AG08396 (cell line): Measurements from ENCODE around the gene FBXW10.
"Not testable (repeated sequence)": the region's sequence is repeated elsewhere in the genome, so short reads cannot be mapped to it uniquely, and the experiment has no call there.

Experiments
- DNase-seq: peaks from one replicate; pipeline ENCODE4 v3.0.0; 2012; ENCODE audit warnings: low spot score, mixed read lengths

The FBXW10 gene, protein sequence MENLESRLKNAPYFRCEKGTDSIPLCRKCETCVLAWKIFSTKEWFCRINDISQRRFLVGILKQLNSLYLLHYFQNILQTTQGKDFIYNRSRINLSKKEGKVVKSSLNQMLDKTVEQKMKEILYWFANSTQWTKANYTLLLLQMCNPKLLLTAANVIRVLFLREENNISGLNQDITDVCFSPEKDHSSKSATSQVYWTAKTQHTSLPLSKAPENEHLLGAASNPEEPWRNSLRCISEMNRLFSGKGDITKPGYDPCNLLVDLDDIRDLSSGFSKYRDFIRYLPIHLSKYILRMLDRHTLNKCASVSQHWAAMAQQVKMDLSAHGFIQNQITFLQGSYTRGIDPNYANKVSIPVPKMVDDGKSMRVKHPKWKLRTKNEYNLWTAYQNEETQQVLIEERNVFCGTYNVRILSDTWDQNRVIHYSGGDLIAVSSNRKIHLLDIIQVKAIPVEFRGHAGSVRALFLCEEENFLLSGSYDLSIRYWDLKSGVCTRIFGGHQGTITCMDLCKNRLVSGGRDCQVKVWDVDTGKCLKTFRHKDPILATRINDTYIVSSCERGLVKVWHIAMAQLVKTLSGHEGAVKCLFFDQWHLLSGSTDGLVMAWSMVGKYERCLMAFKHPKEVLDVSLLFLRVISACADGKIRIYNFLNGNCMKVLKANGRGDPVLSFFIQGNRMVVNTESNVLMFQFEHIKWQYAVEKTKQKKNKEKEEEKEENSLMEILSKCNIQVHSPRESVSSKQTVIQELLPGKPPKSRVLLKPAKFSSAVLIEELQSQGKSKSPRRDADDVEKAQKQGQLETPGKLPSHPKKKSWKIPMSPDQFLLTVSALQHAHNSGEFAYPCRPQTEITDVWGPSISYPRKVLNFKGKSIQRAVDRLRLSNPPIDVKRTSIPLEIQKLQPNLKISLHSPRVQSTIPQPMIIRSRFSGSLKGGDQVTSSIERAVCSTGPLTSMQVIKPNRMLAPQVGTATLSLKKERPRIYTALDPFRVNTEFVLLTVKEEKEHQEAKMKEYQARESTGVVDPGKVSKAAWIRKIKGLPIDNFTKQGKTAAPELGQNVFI

DNA sequence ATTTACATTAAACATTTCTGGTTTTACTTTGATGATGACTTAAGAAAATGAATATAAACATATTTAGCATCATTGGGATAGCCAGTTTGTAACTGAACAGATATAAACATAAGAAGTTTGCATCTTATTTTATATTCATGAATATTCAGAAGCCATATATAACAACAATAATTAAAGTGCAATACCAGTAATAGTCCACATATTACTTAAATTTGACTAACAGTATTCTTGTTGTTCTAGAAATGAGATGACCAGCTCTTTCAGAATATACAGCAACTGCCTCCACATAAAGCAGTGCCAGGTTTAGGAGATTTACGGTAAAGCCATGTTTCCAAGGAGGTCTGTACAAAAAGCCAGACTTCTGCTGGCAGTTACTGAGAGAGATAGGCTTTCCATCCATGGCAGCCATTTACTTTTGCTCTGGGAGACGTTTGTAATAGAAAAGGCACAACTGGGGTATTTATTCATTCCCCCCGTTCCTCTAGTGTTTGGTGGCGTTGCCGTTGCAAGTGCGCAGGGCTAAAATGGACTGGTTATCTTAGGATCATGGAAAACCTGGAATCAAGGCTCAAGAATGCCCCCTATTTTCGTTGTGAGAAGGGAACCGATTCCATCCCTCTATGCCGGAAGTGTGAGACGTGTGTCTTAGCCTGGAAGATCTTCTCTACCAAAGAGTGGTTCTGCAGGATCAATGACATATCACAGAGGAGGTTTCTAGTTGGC lies at the start of gene FBXW10:
TSS of gene FBXW10 (plus strand) at position 356 of the 723 bp plus-strand sequence. CDS start at position 547, 191 bp downstream.
- not testable (repeated sequence) for DNase-seq

DNA sequence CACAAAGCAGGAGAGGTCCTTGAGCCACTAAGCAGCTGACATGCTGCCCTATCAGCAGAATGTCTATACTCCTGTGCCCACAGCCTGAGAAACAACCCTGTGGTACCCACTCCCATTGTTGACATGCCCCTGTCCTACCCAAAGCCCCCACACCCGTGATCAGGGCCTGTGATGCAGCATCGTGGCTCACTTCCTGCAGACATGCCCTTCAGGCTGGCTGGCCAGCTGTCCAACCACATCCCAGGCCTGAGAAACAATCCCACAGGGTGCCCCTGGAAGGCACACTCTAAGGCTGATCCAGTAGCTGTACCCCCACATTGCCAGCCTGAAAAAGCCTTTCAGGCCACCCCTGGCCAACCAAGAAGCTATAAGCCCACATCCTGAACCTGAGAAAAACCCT lies 48.7 kb upstream of the FBXW10 start:
- not testable (repeated sequence) for DNase-seq

DNA sequence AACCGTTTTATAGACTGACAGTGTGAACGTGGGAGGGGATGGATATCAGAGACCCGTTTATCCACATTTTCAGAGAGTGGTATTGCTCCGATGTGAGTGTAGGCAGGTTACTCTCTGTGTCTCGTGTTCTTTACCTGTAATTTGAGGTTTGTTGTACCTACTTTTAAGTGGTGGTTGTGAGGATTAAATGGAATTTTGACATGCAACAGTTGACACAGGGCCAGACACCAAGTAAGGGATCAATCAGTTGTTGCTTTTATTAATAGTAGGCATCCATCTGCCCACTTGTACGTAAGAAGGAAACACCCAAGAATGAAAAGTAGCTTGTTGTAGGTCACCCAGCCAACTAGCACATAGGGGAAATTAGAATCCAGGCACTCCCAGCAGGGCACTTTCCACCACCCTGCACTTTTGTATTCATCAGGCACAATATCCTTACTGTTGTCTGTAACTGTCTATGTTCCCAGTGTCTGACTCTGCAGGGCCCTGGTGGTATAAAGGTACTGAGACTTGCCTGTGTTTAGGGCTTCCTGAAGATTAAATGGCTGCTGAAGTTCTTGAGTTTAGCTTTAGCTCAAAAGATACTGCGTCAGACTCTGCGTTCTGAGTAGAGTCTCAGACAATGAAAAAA lies 45.3 kb upstream of the FBXW10 start:
- not testable (repeated sequence) for DNase-seq

DNA sequence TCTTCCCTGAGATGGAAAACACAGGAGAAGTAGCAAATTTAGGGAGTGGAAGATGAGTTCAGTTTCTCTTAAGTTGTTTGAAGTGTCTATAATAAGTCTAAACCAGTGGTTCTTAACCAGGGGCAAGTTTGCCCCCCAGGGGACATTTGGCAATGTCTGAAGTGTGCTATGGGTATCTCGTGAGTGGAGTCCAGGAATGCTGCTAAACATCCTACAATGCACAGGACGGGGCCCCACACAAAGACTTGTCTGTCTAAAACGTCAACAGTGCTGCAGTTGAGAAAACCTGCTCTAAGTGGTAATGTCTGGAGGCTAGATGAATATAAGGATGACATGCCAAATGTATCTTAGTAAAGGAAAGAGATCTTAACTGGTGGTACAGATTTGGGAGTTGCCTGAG lies 37.9 kb upstream of the FBXW10 start:
- not testable (repeated sequence) for DNase-seq

DNA sequence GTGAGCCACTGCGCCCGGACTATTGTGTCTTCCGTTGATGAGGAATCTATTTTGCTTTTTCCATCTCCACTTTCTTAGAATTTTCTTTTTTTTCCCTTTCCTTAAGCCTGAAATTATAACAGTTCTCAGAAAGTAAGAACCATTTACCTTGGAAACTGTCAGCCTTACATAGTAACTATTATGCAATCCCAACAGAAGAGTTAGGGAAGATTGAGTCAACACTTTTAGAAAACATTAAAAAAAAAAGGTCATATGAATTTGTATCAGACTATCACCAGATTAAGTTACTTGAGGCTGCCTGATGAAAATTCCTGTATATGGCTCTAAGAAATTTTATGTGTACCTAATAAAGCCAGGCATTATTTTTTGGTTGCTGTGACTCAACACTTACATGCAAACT lies 35.6 kb upstream of the FBXW10 start:
- DNase-seq, result not testable (repeated sequence)

DNA sequence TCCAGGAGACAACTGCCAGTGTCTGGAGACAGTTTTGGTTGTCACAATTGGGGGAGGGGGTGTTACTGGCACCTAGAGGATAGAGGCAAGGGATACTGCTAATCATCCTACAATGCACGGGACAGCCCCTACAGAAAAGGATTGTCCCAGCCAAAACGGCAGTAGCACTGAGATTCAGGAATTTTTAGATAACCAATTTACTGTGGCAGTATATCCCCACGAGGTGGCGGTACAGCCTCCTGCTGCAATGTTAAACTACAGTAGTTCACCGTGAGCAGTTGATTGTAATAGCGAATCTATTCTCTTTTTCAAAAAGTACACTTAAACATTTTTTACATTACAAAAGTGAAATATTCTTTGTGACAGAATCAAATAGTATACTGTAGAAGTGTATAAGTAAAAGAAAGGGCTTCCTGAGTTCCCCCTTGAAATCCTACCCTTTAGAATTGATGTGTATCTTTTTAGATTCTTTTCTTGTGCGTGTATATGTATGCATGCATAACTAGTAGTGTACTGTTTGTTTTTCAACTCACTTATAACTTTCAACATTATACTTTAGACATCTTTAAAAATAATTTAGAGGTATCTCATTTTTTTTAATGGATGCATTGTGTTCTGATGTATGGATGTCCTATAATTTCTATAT lies 31.4 kb upstream of the FBXW10 start:
- DNase-seq, result not testable (repeated sequence)

DNA sequence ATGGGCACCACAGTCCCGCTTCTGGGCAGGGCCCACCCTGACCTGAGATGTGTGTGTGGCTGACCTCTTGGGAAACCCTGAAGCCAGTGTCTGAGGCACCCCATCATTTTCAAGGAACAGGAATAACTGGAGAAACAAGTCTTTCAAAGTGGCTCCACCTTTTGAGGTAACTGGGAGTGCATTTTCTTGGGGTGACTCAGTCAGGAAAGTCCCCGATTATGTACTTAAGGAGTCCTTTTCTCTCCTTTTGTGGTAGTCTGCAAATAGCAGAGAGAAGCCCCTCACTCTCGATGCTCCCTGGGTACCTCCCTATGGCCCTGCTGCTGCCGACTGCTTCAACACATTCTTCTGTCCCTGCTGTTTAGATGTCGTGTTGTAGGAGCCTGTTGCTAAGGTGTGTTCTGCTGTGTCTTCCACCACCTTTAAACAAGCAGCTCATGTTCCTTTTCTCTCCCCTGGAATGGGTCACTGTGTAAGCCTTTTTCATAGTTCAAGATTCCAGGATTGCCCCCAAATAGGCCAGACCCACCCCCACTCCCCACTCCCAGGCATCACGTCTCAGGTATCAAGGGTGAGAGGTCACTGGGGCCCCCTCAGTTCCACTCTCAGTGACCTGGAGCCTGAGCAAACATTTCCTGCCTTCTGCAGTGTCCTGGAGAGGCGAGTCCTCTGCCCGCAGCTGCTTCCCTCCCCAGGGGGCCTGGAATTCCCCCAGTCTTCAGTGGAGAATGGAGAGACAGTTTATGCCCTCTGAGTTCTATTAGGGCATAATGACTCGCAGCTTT lies 25.0 kb upstream of the FBXW10 start:
- not testable (repeated sequence) for DNase-seq

DNA sequence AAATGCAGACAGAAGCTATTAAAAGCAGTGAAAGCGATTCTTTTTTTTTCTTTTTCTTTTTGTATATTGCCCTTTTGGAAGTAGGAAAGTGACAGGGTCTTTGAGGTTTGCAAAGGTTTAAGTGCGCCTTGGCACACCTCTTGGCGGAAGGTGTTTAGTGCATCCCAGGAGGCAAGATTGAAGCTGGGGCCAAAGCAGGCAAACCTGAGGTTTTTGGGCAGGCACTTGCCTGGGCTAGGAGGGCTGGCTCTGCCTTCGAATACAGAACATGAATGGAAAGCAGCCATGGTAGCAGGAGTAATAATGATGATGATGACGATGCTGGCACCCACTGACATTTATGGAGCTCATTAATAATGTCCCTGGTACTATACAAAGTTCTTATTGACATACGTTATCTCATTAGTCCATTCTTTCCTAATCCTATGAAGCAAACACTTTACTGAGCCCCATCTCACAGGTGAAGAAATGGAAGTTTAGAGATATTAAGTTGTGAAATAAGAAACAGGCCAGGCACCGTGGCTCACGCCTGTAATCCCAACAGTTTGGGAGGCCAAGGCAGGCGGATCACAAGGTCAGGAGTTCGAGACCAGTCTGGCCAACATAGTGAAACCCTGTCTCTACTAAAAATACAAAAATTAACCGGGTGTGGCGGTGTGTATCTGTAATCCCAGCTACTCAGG lies 24.3 kb upstream of the FBXW10 start:
- not testable (repeated sequence) for DNase-seq

DNA sequence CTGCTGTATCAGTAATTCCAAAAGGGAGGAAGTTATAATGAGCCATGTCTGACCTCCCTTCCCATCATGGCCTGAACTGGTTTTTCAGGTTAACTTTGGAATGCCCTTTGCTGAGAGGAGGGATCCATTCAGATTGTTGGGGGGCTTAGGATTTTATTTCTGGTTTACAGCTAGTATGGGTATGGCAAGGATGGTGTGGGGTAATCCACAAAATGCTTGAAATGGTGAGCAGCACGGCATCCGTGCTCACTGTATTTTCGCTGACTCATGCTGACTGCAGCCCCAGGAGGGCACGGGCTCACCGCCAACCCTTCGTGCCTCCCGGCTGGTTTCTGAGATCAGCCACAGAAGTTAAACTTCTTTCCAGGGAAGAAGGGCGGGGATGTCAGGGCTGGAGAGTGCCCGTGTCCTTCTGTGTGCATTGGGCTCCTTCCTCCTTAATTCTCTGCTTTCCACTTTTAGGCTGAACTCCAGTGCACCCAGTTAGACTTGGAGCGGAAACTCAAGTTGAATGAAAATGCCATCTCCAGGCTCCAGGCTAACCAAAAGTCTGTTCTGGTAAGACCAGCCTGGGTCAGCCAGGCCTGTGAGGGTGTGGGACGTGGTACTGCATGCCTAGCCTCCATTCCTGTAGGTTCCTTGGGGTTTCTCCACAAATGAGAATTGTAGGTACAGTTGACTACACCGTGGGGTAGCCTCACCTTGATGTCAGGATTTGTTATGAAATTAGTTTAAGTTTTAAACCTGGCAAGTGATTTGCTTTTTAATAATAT lies 21.9 kb upstream of the FBXW10 start:
- DNase-seq, result not testable (repeated sequence)

DNA sequence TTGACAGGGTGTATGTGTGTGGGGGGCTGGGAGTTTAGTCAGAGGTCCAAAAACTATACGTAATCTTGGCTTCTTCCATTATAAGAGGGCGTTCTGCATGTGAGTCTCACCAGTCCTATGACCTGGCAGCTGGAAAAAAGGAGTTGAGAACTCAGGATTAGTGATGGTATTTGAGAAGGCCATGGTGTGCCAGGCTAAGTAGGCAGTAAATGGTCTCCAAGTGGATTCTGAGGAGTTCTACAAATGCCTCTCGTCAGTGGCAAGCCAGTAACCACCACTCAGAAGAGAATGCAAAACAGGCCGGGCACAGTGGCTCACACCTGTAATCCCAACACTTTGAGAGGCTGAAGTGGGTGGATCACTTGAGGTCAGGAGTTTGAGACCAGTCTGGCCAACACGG lies 21.2 kb upstream of the FBXW10 start:
- DNase-seq, result not testable (repeated sequence)

DNA sequence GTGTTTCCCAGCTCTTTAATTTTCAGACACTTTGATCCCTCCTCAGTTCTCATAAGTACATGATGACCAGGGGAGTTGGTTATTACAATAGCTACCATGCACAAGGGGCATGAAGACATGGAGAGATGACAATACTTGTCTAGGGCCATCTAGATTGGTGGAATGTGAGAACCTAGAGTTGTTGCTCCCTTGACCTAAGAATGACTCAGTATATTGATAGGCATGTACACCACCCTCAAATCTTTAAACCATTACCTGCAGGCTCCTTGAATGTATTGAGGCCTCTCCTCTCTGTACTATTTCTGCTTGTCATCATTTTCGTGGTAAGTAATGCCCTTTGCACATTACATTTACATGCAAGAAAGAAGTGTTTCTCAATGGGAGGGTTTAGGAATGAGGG lies 20.3 kb upstream of the FBXW10 start:
- not testable (repeated sequence) for DNase-seq

DNA sequence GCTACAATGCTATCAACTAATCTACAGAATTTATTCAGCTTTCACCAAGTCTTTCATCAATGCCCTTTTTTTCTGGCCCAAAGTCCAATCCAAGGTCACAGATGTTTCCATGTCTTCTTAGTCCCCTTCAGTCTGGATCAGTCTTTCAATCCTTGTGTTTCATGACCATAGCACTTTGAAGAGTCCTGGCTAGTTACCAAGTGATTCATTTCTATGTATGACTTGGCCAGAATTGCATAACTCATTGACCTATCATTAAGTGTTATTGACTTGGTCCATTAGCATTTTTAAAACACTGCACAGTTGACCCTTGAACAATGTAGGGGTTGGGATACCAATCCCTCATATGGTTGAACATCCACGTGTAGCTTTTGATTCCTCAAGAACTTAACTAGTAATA lies 11.4 kb upstream of the FBXW10 start:
- not testable (repeated sequence) for DNase-seq

DNA sequence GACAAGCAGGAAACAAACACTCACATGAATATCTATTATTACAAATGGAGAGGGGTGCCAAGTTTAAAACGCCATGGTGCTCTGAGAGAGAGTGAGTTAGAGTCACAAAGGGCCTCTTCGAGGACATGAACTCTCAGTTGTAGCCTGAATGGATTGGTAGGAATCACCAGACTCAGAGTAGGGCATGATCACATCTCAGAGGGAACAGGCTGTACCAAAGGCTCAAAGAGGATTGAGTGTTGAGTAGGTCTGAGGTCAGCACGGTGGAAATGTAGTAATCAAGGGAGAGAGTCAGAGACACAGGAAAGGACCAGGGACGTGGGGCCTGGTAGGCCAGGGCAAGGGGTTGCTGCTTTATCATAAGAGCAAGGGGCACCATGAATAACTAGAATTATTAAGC lies 10.5 kb upstream of the FBXW10 start:
- not testable (repeated sequence) for DNase-seq

DNA sequence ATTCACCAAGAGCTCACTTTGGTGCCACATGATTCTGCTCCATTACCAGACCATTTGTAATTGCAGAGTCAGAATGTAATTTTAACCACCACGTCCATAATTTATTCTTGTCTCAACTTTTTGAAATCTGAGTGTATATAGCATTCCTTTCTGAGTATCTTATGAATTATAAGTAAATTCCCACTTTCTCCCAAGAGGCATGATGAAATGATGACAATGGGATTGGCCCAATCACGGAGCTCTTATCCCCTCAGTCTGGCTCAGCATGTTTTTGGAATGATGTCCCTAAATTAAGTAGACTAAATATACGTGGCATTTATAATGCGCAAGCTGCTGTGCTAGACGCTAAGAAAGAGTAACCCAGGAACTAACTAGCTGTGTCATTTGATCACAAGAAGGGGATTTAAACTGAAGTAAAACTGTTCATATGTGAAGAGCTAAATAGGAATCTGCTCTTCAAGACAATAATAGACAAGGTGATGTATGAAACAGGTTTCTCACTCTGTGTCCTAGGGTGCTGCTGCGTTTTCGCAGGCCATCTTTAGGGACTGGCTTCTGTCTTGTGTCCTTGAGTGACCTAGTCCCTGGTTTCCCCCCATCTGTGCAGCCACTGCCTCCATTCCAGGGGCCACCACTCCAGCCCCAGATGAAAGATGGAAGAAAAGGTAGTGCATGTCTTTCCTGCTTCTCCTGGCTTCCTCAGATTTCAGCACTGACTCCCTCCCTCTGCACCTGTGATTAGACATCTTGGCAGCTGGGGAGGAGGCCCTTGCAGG lies 4.0 kb upstream of the FBXW10 start:
- not testable (repeated sequence) for DNase-seq

DNA sequence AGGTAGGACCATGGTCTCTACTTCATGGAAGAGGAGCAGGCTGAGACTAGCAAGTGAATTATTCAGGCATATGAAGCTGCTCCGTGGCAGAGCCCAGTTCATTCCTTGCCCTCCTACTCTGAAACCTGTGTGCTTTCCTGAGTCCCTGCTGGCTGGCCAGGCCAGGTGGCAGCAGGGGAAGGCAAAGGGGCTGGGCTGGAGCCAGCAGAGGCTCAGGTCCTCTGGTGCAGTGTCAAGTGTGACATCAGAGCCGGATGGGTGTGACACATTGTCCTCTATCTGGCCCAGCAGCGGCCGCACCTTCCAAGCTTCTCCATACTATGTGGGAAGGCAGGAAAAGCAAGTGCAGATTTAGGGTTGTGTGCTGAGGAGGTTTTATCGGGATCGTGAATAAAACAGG lies 2.6 kb upstream of the FBXW10 start:
- DNase-seq, result not testable (repeated sequence)

DNA sequence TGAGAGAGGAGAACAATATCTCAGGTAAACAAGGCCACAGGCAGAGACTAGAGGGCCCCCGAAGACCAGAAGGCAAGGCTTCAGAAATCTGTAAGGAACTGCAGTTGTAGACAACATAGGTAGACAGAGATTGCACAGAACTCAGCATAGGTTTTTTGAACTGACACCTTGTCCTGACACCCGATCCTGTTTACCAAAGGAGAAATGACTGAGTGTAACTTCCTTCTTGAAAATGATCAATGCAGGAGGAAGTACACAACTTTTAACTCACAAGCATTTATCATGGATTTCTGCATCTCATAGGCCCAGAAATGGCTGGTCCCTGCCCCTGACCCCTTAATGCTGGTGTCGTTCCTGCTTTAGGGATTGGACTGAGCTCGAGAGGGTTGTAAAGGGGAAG lies 872 bp downstream of the FBXW10 start:
- not testable (repeated sequence) for DNase-seq

DNA sequence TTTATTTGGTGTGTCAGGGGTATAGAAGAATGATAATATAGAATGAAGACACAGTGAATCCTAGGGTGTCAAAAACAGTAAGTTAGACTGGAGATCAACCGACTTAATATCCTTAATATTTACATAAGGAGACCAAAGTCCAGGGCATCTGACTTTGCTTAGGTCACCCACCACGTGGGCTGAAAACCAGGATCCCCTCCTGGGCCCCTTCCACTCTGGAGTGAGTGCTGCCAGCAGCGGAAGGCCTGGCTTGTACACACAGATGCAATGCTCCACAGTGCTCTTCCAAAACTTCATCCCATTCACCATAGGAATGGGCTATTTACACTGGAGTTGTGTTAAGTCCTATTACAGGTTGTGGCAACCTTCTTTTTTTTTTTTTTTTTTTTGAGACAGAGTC lies 2.7 kb downstream of the FBXW10 start:
- DNase-seq, result not testable (repeated sequence)

DNA sequence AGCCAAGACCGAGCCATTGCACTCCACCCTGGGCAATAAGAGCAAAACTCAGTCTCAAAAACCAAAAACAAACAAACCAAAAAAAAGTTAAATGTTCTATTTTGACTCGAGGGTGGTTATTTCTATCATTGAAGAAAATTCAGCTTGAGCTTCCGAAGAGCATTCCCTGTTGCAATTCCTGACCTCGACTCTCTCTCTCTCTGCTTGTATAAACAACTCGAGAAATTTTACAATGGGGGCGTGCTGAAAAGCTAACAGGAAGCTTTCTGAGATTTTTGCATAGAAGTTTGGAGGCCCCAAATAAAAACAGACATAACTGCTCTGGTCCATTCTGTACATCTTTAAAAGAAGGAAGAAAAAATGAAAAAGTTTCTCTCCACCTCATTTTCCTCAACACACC lies 3.6 kb downstream of the FBXW10 start:
- not testable (repeated sequence) for DNase-seq
